ENCODE data around the gene DCDC2C. TPM values are rescaled to one million over a fixed set of nuclear protein-coding genes. Genes with fewer than 3 reads are reported as not detected.

DCDC2C gene
- total and polyA plus RNA-seq, 2 experiments from 2014 or later, result not detected

- WGBS, 2 experiments (ENCODE audit: low coverage in 1 of 2, low lambda C conversion rate in 2 of 2, missing lambda C conversion rate in 2 of 2), result 16% methylated on average over 3 of the region's 3 CpGs
- Histone ChIP-seq H3K27me3 (replicated peaks; ENCODE audit: insufficient read depth) (0 out of 2 replicates have a peak, but pooled peaks cover 11% of the 10 kb centered on the region), H4K20me1 (ENCODE audit: insufficient read depth) (no peaks in the 10 kb centered on the region), H3K4me1 (ENCODE audit: insufficient read depth) (no peaks in the 10 kb centered on the region), H3K9ac (no peak overlapping the region), H3K36me3 (ENCODE audit: low read depth) (no peaks in the 10 kb centered on the region), H3K9me2 (ENCODE audit: insufficient read depth) (no peaks in the 10 kb centered on the region), H3K9me3 (ENCODE audit: low read depth) (no peaks in the 10 kb centered on the region), H3K79me2 (ENCODE audit: insufficient read depth) (no peaks in the 10 kb centered on the region), H3K27ac (no peak overlapping the region), H3K4me3 (no peak overlapping the region), H3K4me2 (ENCODE audit: unreplicated experiment) (no peak overlapping the region), H3F3A (ENCODE audit: insufficient read depth) (no peaks in the 10 kb centered on the region), H2AFZ (no peak overlapping the region)
- in situ Hi-C loops (cut with MboI), result no loop called here
- no peak for DNase-seq
- TF ChIP-seq EZH2phosphoT487 (IDR thresholded peaks at IDR 0.05; ENCODE audit: insufficient read depth, low read depth) (no peak), EZH2 (IDR thresholded peaks at IDR 0.05; ENCODE audit: insufficient read depth, poor library complexity, severe bottlenecking) (no peak)
Measured at GRCh38 chr2:3712424-3712823, 9.0 kb downstream of the DCDC2C start.

- peak; percentile 13 for DNase-seq
- Histone ChIP-seq H3K27ac (no peak overlapping the region), H3K27me3 (replicated peaks; ENCODE audit: insufficient read depth) (0 out of 2 replicates have a peak, but pooled peaks cover 11% of the 10 kb centered on the region), H3K4me1 (ENCODE audit: insufficient read depth) (no peaks in the 10 kb centered on the region), H4K20me1 (ENCODE audit: insufficient read depth) (no peaks in the 10 kb centered on the region), H3K4me2 (ENCODE audit: unreplicated experiment) (no peak overlapping the region), H3K9me3 (ENCODE audit: low read depth) (no peaks in the 10 kb centered on the region), H2AFZ (no peak overlapping the region), H3K9ac (no peak overlapping the region), H3K4me3 (no peak overlapping the region), H3K36me3 (ENCODE audit: low read depth) (no peaks in the 10 kb centered on the region), H3K9me2 (ENCODE audit: insufficient read depth) (no peaks in the 10 kb centered on the region), H3F3A (ENCODE audit: insufficient read depth) (no peaks in the 10 kb centered on the region), H3K79me2 (ENCODE audit: insufficient read depth) (no peaks in the 10 kb centered on the region)
- no peak for TF ChIP-seq EZH2phosphoT487 (IDR thresholded peaks at IDR 0.05; ENCODE audit: insufficient read depth, low read depth)
- no peak for TF ChIP-seq EZH2 (IDR thresholded peaks at IDR 0.05; ENCODE audit: insufficient read depth, poor library complexity, severe bottlenecking)
- WGBS, 2 experiments (ENCODE audit: low coverage in 1 of 2, low lambda C conversion rate in 2 of 2, missing lambda C conversion rate in 2 of 2), result 17 to 18% methylated on average over 10 of the region's 10 CpGs
- in situ Hi-C loops (cut with MboI), result no loop called here
Measured at GRCh38 chr2:3712831-3713503, 9.6 kb downstream of the DCDC2C start.

GRCh38 chr2:3718679-3719078 is 15.3 kb downstream of the DCDC2C start:
- no peaks in the 10 kb centered on the region for H4K20me1 ChIP-seq (ENCODE audit: insufficient read depth)
- no peak overlapping the region for H3K4me2 ChIP-seq (ENCODE audit: unreplicated experiment)
- H3K4me3 ChIP-seq, result no peak overlapping the region
- H3F3A ChIP-seq (ENCODE audit: insufficient read depth), result no peaks in the 10 kb centered on the region
- no peaks in the 10 kb centered on the region for H3K79me2 ChIP-seq (ENCODE audit: insufficient read depth)
- TF ChIP-seq EZH2phosphoT487 (IDR thresholded peaks at IDR 0.05; ENCODE audit: insufficient read depth, low read depth), result no peak
- in situ Hi-C loops (cut with MboI), result no loop called here
- no peak overlapping the region for H3K9ac ChIP-seq
- no peak overlapping the region for H3K27ac ChIP-seq
- WGBS, 2 experiments (ENCODE audit: low coverage in 1 of 2, low lambda C conversion rate in 2 of 2, missing lambda C conversion rate in 2 of 2), result 31% methylated on average over 8 of the region's 8 CpGs
- no peaks in the 10 kb centered on the region for H3K9me2 ChIP-seq (ENCODE audit: insufficient read depth)
- no peak overlapping the region for H2AFZ ChIP-seq
- no peaks in the 10 kb centered on the region for H3K9me3 ChIP-seq (ENCODE audit: low read depth)
- H3K4me1 ChIP-seq (ENCODE audit: insufficient read depth), result no peaks in the 10 kb centered on the region
- no peaks in the 10 kb centered on the region for H3K36me3 ChIP-seq (ENCODE audit: low read depth)
- no peak for DNase-seq
- H3K27me3 ChIP-seq (replicated peaks; ENCODE audit: insufficient read depth), result no peaks in the 10 kb centered on the region

- no peak overlapping the region for H3K27ac ChIP-seq
- in situ Hi-C loops (cut with MboI), result no loop called here
- peaks cover 14% of the 10 kb centered on the region for H3K27me3 ChIP-seq (replicated peaks; ENCODE audit: insufficient read depth)
- no peaks in the 10 kb centered on the region for H3K36me3 ChIP-seq (ENCODE audit: low read depth)
- no peak overlapping the region for H3K4me2 ChIP-seq (ENCODE audit: unreplicated experiment)
- no peaks in the 10 kb centered on the region for H3K9me3 ChIP-seq (ENCODE audit: low read depth)
- no peak for DNase-seq
- H3F3A ChIP-seq (ENCODE audit: insufficient read depth), result no peaks in the 10 kb centered on the region
- no peak for TF ChIP-seq EZH2phosphoT487 (IDR thresholded peaks at IDR 0.05; ENCODE audit: insufficient read depth, low read depth)
- TF ChIP-seq EZH2 (IDR thresholded peaks at IDR 0.05; ENCODE audit: insufficient read depth, poor library complexity, severe bottlenecking), result no peak
- H4K20me1 ChIP-seq (ENCODE audit: insufficient read depth), result no peaks in the 10 kb centered on the region
- no peak overlapping the region for H3K4me3 ChIP-seq
- H2AFZ ChIP-seq, result no peak overlapping the region
- WGBS, 2 experiments (ENCODE audit: low coverage in 1 of 2, low lambda C conversion rate in 2 of 2, missing lambda C conversion rate in 2 of 2), result 57 to 63% methylated on average over 11 of the region's 11 CpGs
- no peaks in the 10 kb centered on the region for H3K4me1 ChIP-seq (ENCODE audit: insufficient read depth)
- H3K9me2 ChIP-seq (ENCODE audit: insufficient read depth), result no peaks in the 10 kb centered on the region
- no peak overlapping the region for H3K9ac ChIP-seq
- H3K79me2 ChIP-seq (ENCODE audit: insufficient read depth), result no peaks in the 10 kb centered on the region
Measured at GRCh38 chr2:3725002-3725401, 21.6 kb downstream of the DCDC2C start.
